HEK293T (cell line): ENCODE data around the gene PKP1.

Source experiments
- CTCF ChIA-PET: fragments of 350-600 bp; formaldehyde crosslinking; extraction: SDS; loops from one replicate; lab custom pipeline; 2021; ENCODE audit warnings: antibody characterized with exemption, inconsistent platforms; lab: Yijun Ruan, JAX
- POLR2A ChIA-PET: fragments of 350-600 bp; formaldehyde crosslinking; extraction: SDS; loops from one replicate; lab custom pipeline; 2020; ENCODE audit warnings: antibody characterized with exemption, inconsistent platforms; lab: Yijun Ruan, JAX
- DNase-seq: peaks from one replicate; pipeline ENCODE4 v3.0.0; 2012; ENCODE audit warnings: mixed read lengths; ENCODE audit errors: extremely low spot score
- ARNT ChIP-seq: fragments of 450-650 bp; IDR thresholded peaks from 2 replicates; pipeline ENCODE4 v1.6.1; 2017; ENCODE audit warnings: mild to moderate bottlenecking
- BHLHE40 ChIP-seq: fragments of 450-650 bp; IDR thresholded peaks from 2 replicates; pipeline ENCODE4 v1.6.1; 2016; ENCODE audit warnings: mild to moderate bottlenecking, moderate library complexity, borderline replicate concordance
- CTBP1 ChIP-seq: fragments of 450-650 bp; IDR thresholded peaks from 2 replicates; pipeline ENCODE4 v1.6.1; 2016; ENCODE audit warnings: borderline replicate concordance
- ELF4 ChIP-seq: fragments of 450-650 bp; IDR thresholded peaks from 2 replicates; pipeline ENCODE4 v1.6.1; 2017; ENCODE audit warnings: antibody characterized with exemption
- FOXA1 ChIP-seq: fragments of 450-650 bp; IDR thresholded peaks from 2 replicates; pipeline ENCODE4 v1.6.1; 2016; ENCODE audit warnings: mild to moderate bottlenecking
- FOXK2 ChIP-seq: fragments of 450-650 bp; IDR thresholded peaks from 2 replicates; pipeline ENCODE4 v1.6.1; 2016; ENCODE audit warnings: mild to moderate bottlenecking
- FOXM1 ChIP-seq: fragments of 450-650 bp; IDR thresholded peaks from 2 replicates; pipeline ENCODE4 v1.6.1; 2017; ENCODE audit warnings: mild to moderate bottlenecking, borderline replicate concordance
- HDGF ChIP-seq: fragments of 450-650 bp; IDR thresholded peaks from 2 replicates; pipeline ENCODE4 v1.6.1; 2017; ENCODE audit warnings: antibody characterized with exemption, borderline replicate concordance
- L3MBTL2 ChIP-seq: fragments of 450-650 bp; conservative IDR thresholded peaks from 2 replicates; pipeline ENCODE4 v1.6.1; 2016; ENCODE audit warnings: mild to moderate bottlenecking
- LEF1 ChIP-seq: fragments of 450-650 bp; IDR thresholded peaks from 2 replicates; pipeline ENCODE4 v1.6.1; 2017; ENCODE audit warnings: mild to moderate bottlenecking, borderline replicate concordance
- NFRKB ChIP-seq: fragments of 450-650 bp; IDR thresholded peaks from 2 replicates; pipeline ENCODE4 v1.6.1; 2016; ENCODE audit warnings: mild to moderate bottlenecking, moderate library complexity
- PKNOX1 ChIP-seq: fragments of 450-650 bp; IDR thresholded peaks from 2 replicates; pipeline ENCODE4 v1.6.1; 2016
- SP1 ChIP-seq: fragments of 450-650 bp; IDR thresholded peaks from 2 replicates; pipeline ENCODE4 v1.6.1; 2017
- SUZ12 ChIP-seq: fragments of 450-650 bp; IDR thresholded peaks from 2 replicates; pipeline ENCODE4 v1.6.1; 2016; ENCODE audit warnings: mild to moderate bottlenecking
- TARDBP ChIP-seq: fragments of 450-650 bp; IDR thresholded peaks from 2 replicates; pipeline ENCODE4 v1.6.1; 2016
- ZNF384 ChIP-seq: fragments of 450-650 bp; IDR thresholded peaks from 2 replicates; pipeline ENCODE4 v1.6.1; 2016

The PKP1 gene

GRCh38 chr1:201250326-201251011 is 32.8 kb upstream of the PKP1 start:
- TF ChIP-seq ZNF384: no peak
- no peak for TF ChIP-seq ELF4
- TF ChIP-seq LEF1: no peak
- no peak for TF ChIP-seq CTBP1
- TF ChIP-seq SP1: no peak
- no peak for TF ChIP-seq TARDBP
- ChIA-PET POLR2A (no interaction called here), CTCF (no interaction called here)
- DNase-seq: no peak

GRCh38 chr1:201251411-201251810 is 31.9 kb upstream of the PKP1 start:
- DNase-seq: no peak
- ChIA-PET POLR2A (interaction anchor here (0.7 kb wide), 1 partner anchor 108 kb away, joined by 3 read pairs; no protein-coding TSS in a partner anchor), CTCF (interaction anchor here (0.6 to 1.0 kb wide), 2 partner anchors 55 to 111 kb away, joined by 4 to 6 read pairs; no protein-coding TSS in a partner anchor)
- no peak for TF ChIP-seq FOXK2
- no peak for TF ChIP-seq PKNOX1
- TF ChIP-seq L3MBTL2: no peak
- TF ChIP-seq ELF4: no peak

- POLR2A ChIA-PET: interaction anchor here (0.7 kb wide), 1 partner anchor 107 kb away, joined by 3 read pairs; no protein-coding TSS in a partner anchor
- TF ChIP-seq SUZ12 (no peak), FOXM1 (no peak), ELF4 (no peak)
- CTCF ChIA-PET: interaction anchor here (0.6 to 1.0 kb wide), 3 partner anchors 54 to 111 kb away, joined by 3 to 6 read pairs (median 4); no protein-coding TSS in a partner anchor
- no peak for DNase-seq
Observed at GRCh38 chr1:201251851-201252430, 31.4 kb upstream of the PKP1 start.

GRCh38 chr1:201252944-201253371 is 30.3 kb upstream of the PKP1 start:
- DNase-seq: no peak
- no peak for TF ChIP-seq SP1
- no peak for TF ChIP-seq ZNF384
- TF ChIP-seq BHLHE40: no peak
- no peak for TF ChIP-seq HDGF
- TF ChIP-seq NFRKB: no peak
- TF ChIP-seq LEF1: no peak
- no peak for TF ChIP-seq FOXA1
- TF ChIP-seq ELF4: no peak
- no peak for TF ChIP-seq SUZ12
- no peak for TF ChIP-seq CTBP1
- no peak for TF ChIP-seq FOXM1
- TF ChIP-seq TARDBP: no peak
- ChIA-PET CTCF (interaction anchor here (1.0 to 2.1 kb wide), 2 partner anchors 108 to 109 kb away, joined by 3 to 24 read pairs; no protein-coding TSS in a partner anchor), POLR2A (no interaction called here)

GRCh38 chr1:201253411-201253810 is 29.9 kb upstream of the PKP1 start:
- ChIA-PET CTCF (interaction anchor here (0.8 to 2.1 kb wide), 3 partner anchors 55 to 109 kb away, joined by 3 to 24 read pairs (median 3); no protein-coding TSS in a partner anchor), POLR2A (no interaction called here)
- TF ChIP-seq TARDBP: no peak
- TF ChIP-seq LEF1: no peak
- no peak for TF ChIP-seq CTBP1
- TF ChIP-seq FOXK2: no peak
- no peak for TF ChIP-seq ARNT
- no peak for TF ChIP-seq FOXM1
- TF ChIP-seq NFRKB: no peak
- no peak for TF ChIP-seq L3MBTL2
- TF ChIP-seq BHLHE40: no peak
- TF ChIP-seq SP1: no peak
- no peak for TF ChIP-seq PKNOX1
- TF ChIP-seq HDGF: no peak
- TF ChIP-seq ELF4: no peak
- no peak for TF ChIP-seq FOXA1
- no peak for TF ChIP-seq ZNF384
- TF ChIP-seq SUZ12: no peak
- DNase-seq: no peak

GRCh38 chr1:201253906-201254624 is 29.2 kb upstream of the PKP1 start:
- TF ChIP-seq HDGF (0 out of 2 replicates have a peak, but pooled peaks have one; percentile 22), SUZ12 (no peak), FOXM1 (no peak)
- ChIA-PET CTCF (interaction anchor here (0.7 to 2.1 kb wide), 11 partner anchors 54 to 181 kb away, joined by 3 to 24 read pairs (median 3); no protein-coding TSS in a partner anchor), POLR2A (no interaction called here)
- peak; percentile 11 for DNase-seq
